Ammon's horn (tissue), 1 donor: ENCODE data around the gene DOCK3.
A peak's percentile ranks its signal among the peaks of the same experiment; 100 is the strongest.
"Not testable (repeated sequence)": the region's sequence is repeated elsewhere in the genome, so short reads cannot be mapped to it uniquely, and the experiment has no call there.

ENCODE experiments used
- DNase-seq: peaks from one replicate; pipeline ENCODE4 v3.0.0-alpha.2; 2016; ENCODE audit warnings: low spot score

Gene DOCK3

GRCh38 chr3:51243924-51244323 is 569.2 kb downstream of the DOCK3 start:
- DNase-seq, result no peak

- no peak for DNase-seq
Measured at GRCh38 chr3:51245867-51246266, 571.1 kb downstream of the DOCK3 start.

- no peak for DNase-seq
Measured at GRCh38 chr3:51257870-51258269, 583.1 kb downstream of the DOCK3 start.

GRCh38 chr3:51264166-51264565 is 589.4 kb downstream of the DOCK3 start:
- DNase-seq, result not testable (repeated sequence)

- DNase-seq, result no peak
Measured at GRCh38 chr3:51268132-51268531, 593.4 kb downstream of the DOCK3 start.

- DNase-seq, result peak; percentile 13
Measured at GRCh38 chr3:51269466-51269865, 594.7 kb downstream of the DOCK3 start.

- no peak for DNase-seq
Measured at GRCh38 chr3:51270559-51270958, 595.8 kb downstream of the DOCK3 start.

- DNase-seq, result no peak
Measured at GRCh38 chr3:51271172-51271571, 596.4 kb downstream of the DOCK3 start.

- no peak for DNase-seq
Measured at GRCh38 chr3:51274052-51274451, 599.3 kb downstream of the DOCK3 start.

GRCh38 chr3:51275111-51275805 is 600.5 kb downstream of the DOCK3 start:
- DNase-seq, result peak; percentile 16

- DNase-seq, result no peak
Measured at GRCh38 chr3:51276046-51276445, 601.3 kb downstream of the DOCK3 start.

- no peak for DNase-seq
Measured at GRCh38 chr3:51279448-51279847, 604.7 kb downstream of the DOCK3 start.

- peak; percentile 88 for DNase-seq
Measured at GRCh38 chr3:51280176-51280575, 605.4 kb downstream of the DOCK3 start.

GRCh38 chr3:51282931-51283330 is 608.2 kb downstream of the DOCK3 start:
- no peak for DNase-seq

- DNase-seq, result no peak
Measured at GRCh38 chr3:51283421-51283820, 608.7 kb downstream of the DOCK3 start.

GRCh38 chr3:51295625-51296024 is 620.9 kb downstream of the DOCK3 start:
- no peak for DNase-seq

- DNase-seq, result no peak
Measured at GRCh38 chr3:51297333-51297732, 622.6 kb downstream of the DOCK3 start.

- no peak for DNase-seq
Measured at GRCh38 chr3:51304230-51304629, 629.5 kb downstream of the DOCK3 start.

GRCh38 chr3:51306093-51306492 is 631.4 kb downstream of the DOCK3 start:
- no peak for DNase-seq

GRCh38 chr3:51307458-51307857 is 632.7 kb downstream of the DOCK3 start:
- DNase-seq, result no peak

- DNase-seq, result not testable (repeated sequence)
Measured at GRCh38 chr3:51307945-51308607, 633.3 kb downstream of the DOCK3 start.

- no peak for DNase-seq
Measured at GRCh38 chr3:51311055-51311454, 636.3 kb downstream of the DOCK3 start.

- DNase-seq, result no peak
Measured at GRCh38 chr3:51328206-51328605, 653.5 kb downstream of the DOCK3 start.

- no peak for DNase-seq
Measured at GRCh38 chr3:51330046-51330445, 655.3 kb downstream of the DOCK3 start.
